Activated CD8-positive, alpha-beta memory T cell treated with anti-CD3 and anti-CD28 coated beads, Interleukin-2, amount 50 U/mL, for 24 hours (primary cell): ENCODE data around the gene OR5A2.
"Not testable (repeated sequence)": the region's sequence is repeated elsewhere in the genome, so short reads cannot be mapped to it uniquely, and the experiment has no call there.

Experiments
- DNase-seq: peaks from one replicate; pipeline ENCODE4 v3.0.0-alpha.2; 2020; ENCODE audit errors: extremely low read depth

OR5A2 gene

DNA sequence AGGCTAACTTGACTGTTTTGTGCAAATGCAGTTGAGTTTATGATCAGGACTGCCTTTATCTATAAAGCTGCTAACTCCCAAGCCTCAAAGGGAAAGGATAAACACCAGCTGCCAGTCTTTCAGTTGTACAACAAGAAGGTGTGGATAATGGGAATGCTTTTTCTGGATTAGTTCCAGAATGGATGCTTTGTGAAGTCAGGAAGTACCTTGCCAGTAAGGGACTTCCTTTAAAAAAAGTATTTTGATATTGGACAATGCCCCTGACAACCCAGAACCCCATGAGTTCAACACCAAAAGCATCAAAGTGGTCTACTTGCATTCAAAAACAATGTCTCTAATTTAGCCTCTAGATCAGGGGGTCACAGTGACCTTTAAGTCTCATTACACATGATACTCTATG is 32.0 kb downstream of the OR5A2 start:
- no peak for DNase-seq

DNA sequence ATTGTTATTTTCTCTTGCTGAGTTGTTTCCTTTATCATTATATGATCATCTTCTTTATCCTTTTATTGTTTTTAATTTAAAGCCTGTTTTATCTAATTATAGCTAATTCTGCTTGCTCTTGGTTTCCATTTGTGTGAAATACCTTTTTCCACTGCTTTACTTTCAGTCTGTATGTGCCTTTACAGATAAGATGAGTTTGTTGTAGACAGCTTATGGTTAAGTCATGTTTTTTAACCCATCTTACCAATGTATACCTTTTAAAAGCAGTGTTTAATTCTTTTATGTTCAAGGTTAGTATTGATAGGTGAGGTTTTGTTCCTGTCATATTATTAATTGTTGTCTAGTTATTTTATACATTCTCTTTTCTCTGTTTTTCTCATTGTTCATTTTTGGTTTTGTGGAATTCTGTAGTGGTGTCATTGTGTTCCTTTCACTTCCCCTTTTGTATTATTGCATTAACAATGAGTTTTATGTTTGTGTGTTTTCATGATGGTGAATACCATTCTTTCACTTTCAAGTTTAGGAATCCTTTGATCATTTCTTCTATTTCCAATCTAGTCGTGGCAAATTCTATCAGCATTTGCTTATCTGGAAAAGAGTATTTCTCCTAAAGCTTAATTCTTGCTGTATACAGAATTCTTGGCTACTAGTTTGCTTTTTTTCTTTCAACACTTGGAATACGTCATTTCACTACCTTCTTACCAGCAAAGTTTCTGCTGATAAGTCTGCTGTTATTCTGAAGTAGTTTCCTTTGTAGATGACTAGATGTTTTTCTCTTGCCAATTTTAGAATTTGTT is 45.8 kb downstream of the OR5A2 start:
- no peak for DNase-seq

DNA sequence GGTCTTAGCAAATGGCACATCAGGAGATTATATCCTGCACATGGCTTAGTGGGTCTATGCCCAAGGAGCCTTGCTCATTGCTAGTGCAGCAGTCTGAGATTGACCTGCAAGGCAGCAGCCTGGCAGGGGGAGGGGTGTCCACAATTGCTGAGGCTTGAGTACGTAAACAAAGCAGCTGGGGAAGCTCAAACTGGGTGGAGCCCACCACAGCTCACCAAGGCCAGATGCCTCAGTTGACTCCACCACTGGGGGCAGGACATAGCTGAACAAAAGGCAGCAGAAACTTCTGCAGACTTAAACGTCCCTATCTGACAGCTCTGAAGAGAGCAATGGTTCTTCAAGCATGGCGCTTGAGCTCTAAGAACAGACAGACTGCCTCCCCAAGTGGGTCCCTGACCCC is 53.9 kb downstream of the OR5A2 start:
- DNase-seq: not testable (repeated sequence)

DNA sequence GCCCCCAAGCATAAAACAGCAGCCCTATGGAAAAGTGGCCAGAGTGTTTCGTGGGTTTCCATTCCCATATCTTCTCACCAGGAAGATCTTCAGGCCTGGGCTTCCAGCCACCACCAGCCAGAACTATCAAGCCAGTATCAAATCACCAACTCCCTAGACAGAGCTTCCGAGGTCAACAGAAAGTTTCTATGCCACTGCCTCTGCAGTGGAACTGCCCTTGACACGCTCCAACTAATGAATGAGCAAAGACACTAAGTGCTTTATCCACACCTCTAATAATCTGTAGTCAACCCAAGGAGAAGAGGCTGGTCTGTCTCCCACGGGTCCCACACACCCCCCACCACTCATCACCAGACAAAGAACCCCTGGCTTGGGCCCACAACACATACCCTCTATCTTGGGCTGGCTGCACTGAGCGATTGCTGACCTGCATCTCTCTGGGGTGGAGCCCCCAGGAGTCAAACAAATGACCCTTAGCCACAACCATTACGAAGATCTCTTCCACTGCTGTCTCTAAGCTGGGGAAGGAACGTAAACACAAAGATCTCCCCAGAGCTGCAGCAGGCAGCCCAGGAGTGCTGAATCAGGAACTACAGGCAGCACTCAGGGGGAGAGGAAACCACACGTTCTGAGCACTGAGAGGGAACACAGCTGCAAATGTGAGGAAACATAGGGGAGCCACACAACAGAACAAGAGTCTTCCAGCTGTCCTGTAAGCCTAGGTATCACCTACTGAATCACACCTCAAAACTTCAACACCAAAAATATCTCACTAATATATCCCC is 57.8 kb downstream of the OR5A2 start:
- no peak for DNase-seq
